ENCODE measurements around the gene RBMS3. TPM values are rescaled to one million over a fixed set of nuclear protein-coding genes. Genes with fewer than 3 reads are reported as not detected.

RBMS3 gene
- total and polyA plus RNA-seq, 4 donors = 4.8 to 117 (median 29.4) TPM

- no peak for TF ChIP-seq CTCF (IDR thresholded peaks at IDR 0.05; ENCODE audit: control extremely low read depth, extremely low read depth)
- Histone ChIP-seq H3K9me3 (ENCODE audit: control insufficient read depth in 4 of 4, insufficient read depth in 3 of 4, low read length in 3 of 4) (no peaks in the 10 kb centered on the region), H3K27ac (ENCODE audit: low read depth in 1 of 2, low read length in 1 of 2) (no peak overlapping the region), H3K4me3 (no peak overlapping the region), H3K27me3 (ENCODE audit: control insufficient read depth in 3 of 3, insufficient read depth in 3 of 3, low read length in 2 of 3) (no peaks in the 10 kb centered on the region), H3K36me3 (ENCODE audit: control insufficient read depth in 4 of 4, insufficient read depth in 4 of 4, low read length in 4 of 4) (peaks cover 0 to 4% (median 1%) of the 10 kb centered on the region in 4 donors), H3K4me1 (ENCODE audit: control insufficient read depth in 5 of 5, insufficient read depth in 5 of 5, low read length in 5 of 5) (peaks cover 0 to 3% (median 0%) of the 10 kb centered on the region in 5 donors), H3K9ac (ENCODE audit: insufficient read depth in 1 of 2, low read length in 2 of 2) (no peak overlapping the region)
- DNase-seq = peak in 1 of 3 donors; percentile 38
- WGBS, 2 donors = 63 to 66% methylated on average over 3 of the region's 3 CpGs
- ATAC-seq (ENCODE audit: insufficient read depth, low FRiP score) = no peak
Observed at GRCh38 chr3:29720665-29721064, 439.8 kb downstream of the RBMS3 start.

DNA sequence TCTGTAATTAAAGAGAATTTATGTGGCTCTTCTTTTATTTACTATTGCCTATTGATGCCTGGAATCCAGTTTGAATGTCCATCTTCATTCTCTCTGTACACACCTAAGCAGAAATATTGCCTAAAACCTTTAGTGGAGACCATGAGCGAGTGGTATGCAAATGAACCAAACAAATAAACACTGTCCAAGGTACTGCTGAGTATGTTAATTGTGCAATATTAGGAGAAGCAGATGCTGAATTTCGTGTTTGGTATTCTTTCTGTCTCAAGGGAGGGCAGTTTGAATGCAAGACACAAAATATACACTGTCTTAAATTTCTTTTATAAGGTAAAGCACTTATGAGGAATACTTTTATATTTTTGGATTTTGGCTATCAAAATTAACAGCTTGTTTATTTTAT is 440.9 kb downstream of the RBMS3 start:
- Histone ChIP-seq H3K9me3 (ENCODE audit: control insufficient read depth in 4 of 4, insufficient read depth in 3 of 4, low read length in 3 of 4) (no peaks in the 10 kb centered on the region), H3K4me3 (no peak overlapping the region), H3K36me3 (ENCODE audit: control insufficient read depth in 4 of 4, insufficient read depth in 4 of 4, low read length in 4 of 4) (peaks cover 0 to 4% (median 1%) of the 10 kb centered on the region in 4 donors), H3K4me1 (ENCODE audit: control insufficient read depth in 5 of 5, insufficient read depth in 5 of 5, low read length in 5 of 5) (peaks cover 0 to 3% (median 0%) of the 10 kb centered on the region in 5 donors), H3K27ac (ENCODE audit: low read depth in 1 of 2, low read length in 1 of 2) (no peak overlapping the region), H3K27me3 (ENCODE audit: control insufficient read depth in 3 of 3, insufficient read depth in 3 of 3, low read length in 2 of 3) (no peaks in the 10 kb centered on the region), H3K9ac (ENCODE audit: insufficient read depth in 1 of 2, low read length in 2 of 2) (no peak overlapping the region)
- 73 to 86% methylated on average over 2 of the region's 2 CpGs for WGBS, 2 donors
- DNase-seq = no peak
- no peak for TF ChIP-seq CTCF (IDR thresholded peaks at IDR 0.05; ENCODE audit: control extremely low read depth, extremely low read depth)
- ATAC-seq (ENCODE audit: insufficient read depth, low FRiP score) = no peak

- Histone ChIP-seq H3K4me1 (ENCODE audit: control insufficient read depth in 5 of 5, insufficient read depth in 5 of 5, low read length in 5 of 5) (no peaks in the 10 kb centered on the region), H3K9ac (ENCODE audit: insufficient read depth in 1 of 2, low read length in 2 of 2) (no peak overlapping the region), H3K4me3 (no peak overlapping the region), H3K36me3 (ENCODE audit: control insufficient read depth in 4 of 4, insufficient read depth in 4 of 4, low read length in 4 of 4) (no peaks in the 10 kb centered on the region), H3K27ac (ENCODE audit: low read depth in 1 of 2, low read length in 1 of 2) (no peak overlapping the region), H3K9me3 (ENCODE audit: control insufficient read depth in 4 of 4, insufficient read depth in 3 of 4, low read length in 3 of 4) (no peaks in the 10 kb centered on the region), H3K27me3 (ENCODE audit: control insufficient read depth in 3 of 3, insufficient read depth in 3 of 3, low read length in 2 of 3) (no peaks in the 10 kb centered on the region)
- ATAC-seq (ENCODE audit: insufficient read depth, low FRiP score) (no peak), DNase-seq (no peak)
- 63 to 87% methylated on average over 1 of the region's 1 CpG for WGBS, 2 donors
- no peak for TF ChIP-seq CTCF (IDR thresholded peaks at IDR 0.05; ENCODE audit: control extremely low read depth, extremely low read depth)
Observed at GRCh38 chr3:29731050-29731449, 450.2 kb downstream of the RBMS3 start.

DNA sequence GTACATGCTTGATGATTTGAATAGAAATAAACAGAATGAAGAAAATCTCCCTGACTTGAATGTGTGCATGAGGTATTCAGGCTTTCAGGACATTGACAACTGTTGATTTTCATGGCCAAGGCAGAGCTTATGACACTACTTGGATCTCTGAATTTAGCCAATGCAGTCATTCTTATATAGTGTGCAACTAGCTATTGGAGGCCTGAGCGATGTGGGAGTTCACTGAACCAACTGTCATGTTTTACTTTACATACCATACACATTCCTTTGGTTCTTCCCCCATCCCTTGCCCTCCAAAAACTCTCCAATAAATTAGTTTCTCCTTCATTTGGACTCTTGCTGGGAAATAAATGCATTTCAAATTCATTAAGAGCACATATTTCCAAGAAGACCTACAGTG is 460.4 kb downstream of the RBMS3 start:
- H3K9ac ChIP-seq (ENCODE audit: insufficient read depth in 1 of 2, low read length in 2 of 2) = no peak overlapping the region
- no peaks in the 10 kb centered on the region for H3K27me3 ChIP-seq (ENCODE audit: control insufficient read depth in 3 of 3, insufficient read depth in 3 of 3, low read length in 2 of 3)
- no peak overlapping the region for H3K4me3 ChIP-seq
- H3K27ac ChIP-seq (ENCODE audit: low read depth in 1 of 2, low read length in 1 of 2) = no peak overlapping the region
- peaks cover 0 to 6% (median 0%) of the 10 kb centered on the region in 4 donors for H3K36me3 ChIP-seq (ENCODE audit: control insufficient read depth in 4 of 4, insufficient read depth in 4 of 4, low read length in 4 of 4)
- peaks cover 0 to 3% (median 0%) of the 10 kb centered on the region in 5 donors for H3K4me1 ChIP-seq (ENCODE audit: control insufficient read depth in 5 of 5, insufficient read depth in 5 of 5, low read length in 5 of 5)
- TF ChIP-seq CTCF (IDR thresholded peaks at IDR 0.05; ENCODE audit: control extremely low read depth, extremely low read depth) = no peak
- H3K9me3 ChIP-seq (ENCODE audit: control insufficient read depth in 4 of 4, insufficient read depth in 3 of 4, low read length in 3 of 4) = no peaks in the 10 kb centered on the region
- DNase-seq (peak in 1 of 3 donors; percentile 17), ATAC-seq (ENCODE audit: insufficient read depth, low FRiP score) (no peak)
- WGBS, 2 donors = 88 to 89% methylated on average over 1 of the region's 1 CpG

All from lung (tissue), 12 donors.